ENCODE data around the gene ITGA11.

Gene ITGA11

GRCh38 chr15:68373028-68373427 lies 58.9 kb downstream of the ITGA11 start:
- no peak for DNase-seq (ENCODE audit: low read depth in 2 of 2)

GRCh38 chr15:68372291-68372811 lies 59.6 kb downstream of the ITGA11 start:
- no peak for DNase-seq (ENCODE audit: low read depth in 2 of 2)

- DNase-seq (ENCODE audit: low read depth in 2 of 2), result no peak
These were observed 60.1 kb downstream of the ITGA11 start for GRCh38 chr15:68371851-68372250.

GRCh38 chr15:68371160-68371559 lies 60.8 kb downstream of the ITGA11 start:
- DNase-seq (ENCODE audit: low read depth in 2 of 2), result no peak

GRCh38 chr15:68370768-68371151 lies 61.2 kb downstream of the ITGA11 start:
- no peak for DNase-seq (ENCODE audit: low read depth in 2 of 2)

GRCh38 chr15:68369931-68370767 lies 61.8 kb downstream of the ITGA11 start:
- no peak for DNase-seq (ENCODE audit: low read depth in 2 of 2)

GRCh38 chr15:68368731-68369435 lies 63.1 kb downstream of the ITGA11 start:
- no peak for DNase-seq (ENCODE audit: low read depth in 2 of 2)

GRCh38 chr15:68367992-68368391 lies 64.0 kb downstream of the ITGA11 start:
- DNase-seq (ENCODE audit: low read depth in 2 of 2), result no peak

GRCh38 chr15:68367226-68367625 lies 64.7 kb downstream of the ITGA11 start:
- no peak for DNase-seq (ENCODE audit: low read depth in 2 of 2)

GRCh38 chr15:68366314-68366713 lies 65.6 kb downstream of the ITGA11 start:
- DNase-seq (ENCODE audit: low read depth in 2 of 2), result no peak

- DNase-seq (ENCODE audit: low read depth in 2 of 2), result no peak
These were observed 66.2 kb downstream of the ITGA11 start for GRCh38 chr15:68365770-68366169.

GRCh38 chr15:68365140-68365745 lies 66.7 kb downstream of the ITGA11 start:
- no peak for DNase-seq (ENCODE audit: low read depth in 2 of 2)

- no peak for DNase-seq (ENCODE audit: low read depth in 2 of 2)
These were observed 67.3 kb downstream of the ITGA11 start for GRCh38 chr15:68364660-68365035.

- DNase-seq (ENCODE audit: low read depth in 2 of 2), result no peak
These were observed 67.8 kb downstream of the ITGA11 start for GRCh38 chr15:68364028-68364659.

GRCh38 chr15:68363353-68363752 lies 68.6 kb downstream of the ITGA11 start:
- DNase-seq (ENCODE audit: low read depth in 2 of 2), result no peak

GRCh38 chr15:68362537-68363126 lies 69.3 kb downstream of the ITGA11 start:
- DNase-seq (ENCODE audit: low read depth in 2 of 2), result no peak

GRCh38 chr15:68360721-68361120 lies 71.2 kb downstream of the ITGA11 start:
- no peak for DNase-seq (ENCODE audit: low read depth in 2 of 2)

GRCh38 chr15:68356778-68357177 lies 75.2 kb downstream of the ITGA11 start:
- no peak for DNase-seq (ENCODE audit: low read depth in 2 of 2)

- DNase-seq (ENCODE audit: low read depth in 2 of 2), result no peak
These were observed 77.0 kb downstream of the ITGA11 start for GRCh38 chr15:68354923-68355322.

GRCh38 chr15:68354268-68354667 lies 77.7 kb downstream of the ITGA11 start:
- no peak for DNase-seq (ENCODE audit: low read depth in 2 of 2)

- no peak for DNase-seq (ENCODE audit: low read depth in 2 of 2)
These were observed 78.4 kb downstream of the ITGA11 start for GRCh38 chr15:68353421-68354135.
